ENCODE results near the gene MICALL1. TPM values are rescaled to one million over a fixed set of nuclear protein-coding genes. Genes with fewer than 3 reads are reported as not detected.

MICALL1 gene
- total and polyA plus RNA-seq, 2 donors from 2014 or later, result 9.6 to 30.9 TPM

GRCh38 chr22:37897807-37898206 is 8.3 kb upstream of the MICALL1 start:
- FAIRE-seq (no peak), DNase-seq (no peak)
- H3K36me3 ChIP-seq (ENCODE audit: control insufficient read depth in 2 of 3, insufficient read depth in 3 of 3, low read length in 3 of 3), result no peaks in the 10 kb centered on the region
- no peak for TF ChIP-seq CTCF (IDR thresholded peaks at IDR 0.05; ENCODE audit: borderline replicate concordance, extremely low read depth, insufficient read depth)
- H3K27me3 ChIP-seq (ENCODE audit: control insufficient read depth, insufficient read depth, low read length), result no peaks in the 10 kb centered on the region
- H3K9me3 ChIP-seq (ENCODE audit: control insufficient read depth in 2 of 3, insufficient read depth in 1 of 3, low read length in 3 of 3), result no peaks in the 10 kb centered on the region
- H3K4me1 ChIP-seq (ENCODE audit: control insufficient read depth in 2 of 3, insufficient read depth in 2 of 3, low read depth in 1 of 3, low read length in 3 of 3), result peaks cover 0 to 27% (median 20%) of the 10 kb centered on the region in 3 donors
- intact Hi-C loops (cut with DNase I), result no loop called here
- no peak overlapping the region for H3K9ac ChIP-seq (ENCODE audit: low read length in 3 of 3)
- H3K27ac ChIP-seq (ENCODE audit: low read depth in 2 of 2, low read length in 2 of 2), result no peak overlapping the region
- no peak overlapping the region for H3K4me3 ChIP-seq (ENCODE audit: low read length in 3 of 3)

GRCh38 chr22:37898441-37899181 is 7.5 kb upstream of the MICALL1 start:
- peaks cover 0 to 19% (median 12%) of the 10 kb centered on the region in 3 donors for H3K4me1 ChIP-seq (ENCODE audit: control insufficient read depth in 2 of 3, insufficient read depth in 2 of 3, low read depth in 1 of 3, low read length in 3 of 3)
- peak overlapping the region in 1 of 2 donors; percentile 28 for H3K27ac ChIP-seq (ENCODE audit: low read depth in 2 of 2, low read length in 2 of 2)
- TF ChIP-seq CTCF (IDR thresholded peaks at IDR 0.05; ENCODE audit: borderline replicate concordance, extremely low read depth, insufficient read depth), result no peak
- no peak overlapping the region for H3K9ac ChIP-seq (ENCODE audit: low read length in 3 of 3)
- FAIRE-seq (no peak), DNase-seq (no peak)
- H3K36me3 ChIP-seq (ENCODE audit: control insufficient read depth in 2 of 3, insufficient read depth in 3 of 3, low read length in 3 of 3), result no peaks in the 10 kb centered on the region
- intact Hi-C loops (cut with DNase I), result no loop called here
- no peaks in the 10 kb centered on the region for H3K9me3 ChIP-seq (ENCODE audit: control insufficient read depth in 2 of 3, insufficient read depth in 1 of 3, low read length in 3 of 3)
- no peak overlapping the region for H3K4me3 ChIP-seq (ENCODE audit: low read length in 3 of 3)
- H3K27me3 ChIP-seq (ENCODE audit: control insufficient read depth, insufficient read depth, low read length), result no peaks in the 10 kb centered on the region

GRCh38 chr22:37904572-37905533 is 1.2 kb upstream of the MICALL1 start:
- H3K9me3 ChIP-seq (ENCODE audit: control insufficient read depth in 2 of 3, insufficient read depth in 1 of 3, low read length in 3 of 3), result no peaks in the 10 kb centered on the region
- DNase-seq (peak in 2 of 5 donors; percentile 45 to 75), FAIRE-seq (no peak)
- no peaks in the 10 kb centered on the region for H3K27me3 ChIP-seq (ENCODE audit: control insufficient read depth, insufficient read depth, low read length)
- peak overlapping the region in 1 of 2 donors; percentile 77 for H3K27ac ChIP-seq (ENCODE audit: low read depth in 2 of 2, low read length in 2 of 2)
- H3K4me3 ChIP-seq (ENCODE audit: low read length in 3 of 3), result no peak overlapping the region
- intact Hi-C loops (cut with DNase I), result no loop called here
- peaks cover 0 to 6% (median 4%) of the 10 kb centered on the region in 3 donors for H3K4me1 ChIP-seq (ENCODE audit: control insufficient read depth in 2 of 3, insufficient read depth in 2 of 3, low read depth in 1 of 3, low read length in 3 of 3)
- no peaks in the 10 kb centered on the region for H3K36me3 ChIP-seq (ENCODE audit: control insufficient read depth in 2 of 3, insufficient read depth in 3 of 3, low read length in 3 of 3)
- TF ChIP-seq CTCF (IDR thresholded peaks at IDR 0.05; ENCODE audit: borderline replicate concordance, extremely low read depth, insufficient read depth), result no peak
- H3K9ac ChIP-seq (ENCODE audit: low read length in 3 of 3), result no peak overlapping the region

Measured in kidney (tissue), 14 donors.